ENCODE data around the gene TBC1D22A. TPM values are rescaled to one million over a fixed set of nuclear protein-coding genes. Genes with fewer than 3 reads are reported as not detected.

The TBC1D22A gene
- total RNA-seq, 2 experiments from 2014 or later, result 36.0 to 38.0 TPM

GRCh38 chr22:47095395-47096122 lies 333.1 kb downstream of the TBC1D22A start:
- Mint-ChIP-seq H3K4me3 (no peak overlapping the region), H3K27me3 (no peaks in the 10 kb centered on the region), H3K9me3 (ENCODE audit: low read depth) (peaks cover 8% of the 10 kb centered on the region), H3K36me3 (ENCODE audit: low read depth) (peaks cover 19% of the 10 kb centered on the region), H3K4me1 (peaks cover 23% of the 10 kb centered on the region), H3K27ac (no peak overlapping the region)
- POLR2A ChIA-PET, result no interaction called here
- no peak for DNase-seq
- CTCF ChIA-PET, result no interaction called here
- intact Hi-C loops (cut with DNase I, micrococcal nuclease), result no loop called here
- peak; percentile 64 for ATAC-seq

DNA sequence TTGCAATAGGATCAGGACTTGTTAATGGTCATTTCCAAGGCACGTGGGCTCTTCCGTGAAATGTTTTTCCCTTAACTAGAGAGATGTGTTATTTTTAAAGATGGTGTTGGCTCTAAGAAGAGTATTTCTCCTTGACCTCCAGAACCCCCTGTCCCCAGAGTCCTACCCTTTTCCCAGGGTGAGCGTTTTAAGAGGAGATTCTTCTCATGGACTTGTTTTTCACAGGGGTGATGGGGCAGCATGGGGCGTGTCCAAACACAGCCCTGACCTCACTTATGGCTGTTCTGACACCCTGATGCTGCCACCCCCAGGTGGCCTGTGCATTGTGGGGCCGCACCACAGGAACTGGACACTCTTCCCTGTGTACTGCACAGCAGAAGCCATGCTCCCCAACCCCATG lies 335.7 kb downstream of the TBC1D22A start:
- H3K4me3 Mint-ChIP-seq, result no peak overlapping the region
- H3K27me3 Mint-ChIP-seq, result no peaks in the 10 kb centered on the region
- ChIA-PET CTCF (no interaction called here), POLR2A (no interaction called here)
- H3K36me3 Mint-ChIP-seq (ENCODE audit: low read depth), result peaks cover 12% of the 10 kb centered on the region
- peaks cover 14% of the 10 kb centered on the region for H3K4me1 Mint-ChIP-seq
- no peak overlapping the region for H3K27ac Mint-ChIP-seq
- ATAC-seq (no peak), DNase-seq (no peak)
- intact Hi-C loops (cut with DNase I, micrococcal nuclease), result no loop called here
- H3K9me3 Mint-ChIP-seq (ENCODE audit: low read depth), result peaks cover 4% of the 10 kb centered on the region

- intact Hi-C loops (cut with DNase I, micrococcal nuclease), result no loop called here
- Mint-ChIP-seq H3K9me3 (ENCODE audit: low read depth) (peaks cover 4% of the 10 kb centered on the region), H3K4me1 (peaks cover 14% of the 10 kb centered on the region), H3K36me3 (ENCODE audit: low read depth) (peaks cover 12% of the 10 kb centered on the region), H3K4me3 (no peak overlapping the region), H3K27me3 (no peaks in the 10 kb centered on the region), H3K27ac (no peak overlapping the region)
- ChIA-PET POLR2A (no interaction called here), CTCF (no interaction called here)
- DNase-seq (no peak), ATAC-seq (no peak)
Observed at GRCh38 chr22:47098554-47098953, 336.1 kb downstream of the TBC1D22A start.

GRCh38 chr22:47100019-47100418 lies 337.6 kb downstream of the TBC1D22A start:
- H3K9me3 Mint-ChIP-seq (ENCODE audit: low read depth), result no peaks in the 10 kb centered on the region
- no peak overlapping the region for H3K4me3 Mint-ChIP-seq
- H3K36me3 Mint-ChIP-seq (ENCODE audit: low read depth), result peaks cover 9% of the 10 kb centered on the region
- intact Hi-C loops (cut with DNase I, micrococcal nuclease), result no loop called here
- no peak for ATAC-seq
- no peaks in the 10 kb centered on the region for H3K27me3 Mint-ChIP-seq
- H3K27ac Mint-ChIP-seq, result no peak overlapping the region
- ChIA-PET CTCF (no interaction called here), POLR2A (no interaction called here)
- no peak for DNase-seq
- peaks cover 10% of the 10 kb centered on the region for H3K4me1 Mint-ChIP-seq

DNA sequence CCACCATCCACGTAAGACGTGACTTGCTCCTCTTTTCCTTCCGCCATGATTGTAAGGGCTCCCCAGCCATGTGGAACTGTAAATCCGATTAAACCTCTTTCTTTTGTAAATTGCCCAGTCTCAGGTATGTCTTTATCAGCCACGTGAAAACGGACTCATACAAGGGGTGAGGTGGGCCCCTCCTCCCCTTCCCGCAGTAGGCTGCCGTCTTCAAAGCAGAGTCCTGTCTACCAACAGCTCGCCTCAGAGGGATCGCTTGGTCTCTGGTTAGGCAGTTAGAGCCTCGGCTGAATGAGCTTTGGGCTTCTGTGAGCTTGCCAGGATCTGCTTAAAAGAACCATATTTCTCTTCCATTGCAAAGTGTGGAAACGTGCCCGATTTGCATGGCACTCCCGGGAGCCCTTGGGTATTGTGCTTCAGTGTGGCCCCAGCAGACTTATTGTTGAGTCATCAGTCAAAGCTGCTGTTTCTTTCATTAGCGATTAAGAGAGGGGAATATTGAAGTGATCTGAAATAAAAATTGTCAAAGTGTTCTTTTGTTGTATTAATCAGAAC lies 338.3 kb downstream of the TBC1D22A start:
- DNase-seq (no peak), ATAC-seq (no peak)
- Mint-ChIP-seq H3K27me3 (no peaks in the 10 kb centered on the region), H3K27ac (no peak overlapping the region), H3K4me3 (no peak overlapping the region), H3K4me1 (peaks cover 6% of the 10 kb centered on the region), H3K9me3 (ENCODE audit: low read depth) (no peaks in the 10 kb centered on the region), H3K36me3 (ENCODE audit: low read depth) (peaks cover 9% of the 10 kb centered on the region)
- POLR2A ChIA-PET, result no interaction called here
- intact Hi-C loops (cut with DNase I, micrococcal nuclease), result no loop called here
- CTCF ChIA-PET, result no interaction called here

DNA sequence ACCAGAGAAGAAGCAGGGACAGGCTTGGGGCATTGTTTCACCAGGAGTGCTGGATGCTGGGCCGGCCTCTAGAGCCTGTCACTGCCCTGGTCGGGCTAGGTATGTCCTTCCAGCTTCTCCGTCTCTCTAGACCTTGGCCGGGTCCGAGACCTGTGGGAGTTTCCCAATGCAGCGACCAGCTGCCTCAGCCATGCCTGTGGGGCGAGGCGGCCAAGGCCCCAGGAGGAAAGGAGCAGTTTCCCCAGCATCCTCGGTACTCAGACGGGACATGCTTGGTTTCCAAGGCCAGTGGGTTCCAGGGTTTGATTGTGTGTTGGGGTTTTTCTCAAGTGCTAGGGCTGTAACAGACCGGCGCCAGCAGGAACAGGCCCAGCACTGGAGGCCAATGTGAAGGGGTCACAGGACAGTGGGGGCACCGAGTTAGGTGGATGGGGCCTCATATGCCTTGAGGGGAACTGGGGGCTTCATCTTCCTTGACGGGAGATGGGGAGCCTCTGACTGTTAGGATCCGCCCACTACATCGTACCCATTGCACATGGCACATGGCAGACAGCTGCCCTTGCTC lies 339.0 kb downstream of the TBC1D22A start:
- Mint-ChIP-seq H3K36me3 (ENCODE audit: low read depth) (peaks cover 6% of the 10 kb centered on the region), H3K4me3 (no peak overlapping the region), H3K27me3 (no peaks in the 10 kb centered on the region), H3K27ac (no peak overlapping the region), H3K4me1 (peaks cover 6% of the 10 kb centered on the region), H3K9me3 (ENCODE audit: low read depth) (no peaks in the 10 kb centered on the region)
- CTCF ChIA-PET, result no interaction called here
- no peak for DNase-seq
- no peak for ATAC-seq
- intact Hi-C loops (cut with DNase I, micrococcal nuclease), result no loop called here
- POLR2A ChIA-PET, result no interaction called here

DNA sequence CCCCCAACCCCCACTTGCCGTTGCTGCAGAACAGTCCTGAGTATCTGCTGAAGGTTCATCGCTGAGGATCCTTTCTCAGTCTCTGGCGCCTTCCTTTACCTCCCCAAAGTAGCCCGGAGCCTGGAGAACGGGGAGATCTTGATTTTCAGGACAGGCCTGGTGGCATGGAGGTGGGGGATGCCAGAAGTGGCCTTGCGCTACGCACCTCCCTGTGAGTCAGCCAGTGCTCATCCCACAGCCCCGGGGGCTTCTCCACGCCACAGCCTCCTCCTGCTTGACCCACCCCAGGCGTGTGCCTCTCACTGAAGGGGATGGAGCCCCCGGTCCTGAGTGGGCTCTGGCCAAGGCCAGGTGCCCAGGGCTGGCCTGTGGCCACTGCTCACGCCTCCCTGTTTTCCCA lies 339.6 kb downstream of the TBC1D22A start:
- Mint-ChIP-seq H3K4me1 (peaks cover 13% of the 10 kb centered on the region), H3K27me3 (no peaks in the 10 kb centered on the region), H3K4me3 (no peak overlapping the region), H3K36me3 (ENCODE audit: low read depth) (peaks cover 6% of the 10 kb centered on the region), H3K27ac (no peak overlapping the region), H3K9me3 (ENCODE audit: low read depth) (no peaks in the 10 kb centered on the region)
- ChIA-PET CTCF (no interaction called here), POLR2A (no interaction called here)
- intact Hi-C loops (cut with DNase I, micrococcal nuclease), result no loop called here
- ATAC-seq (no peak), DNase-seq (no peak)

DNA sequence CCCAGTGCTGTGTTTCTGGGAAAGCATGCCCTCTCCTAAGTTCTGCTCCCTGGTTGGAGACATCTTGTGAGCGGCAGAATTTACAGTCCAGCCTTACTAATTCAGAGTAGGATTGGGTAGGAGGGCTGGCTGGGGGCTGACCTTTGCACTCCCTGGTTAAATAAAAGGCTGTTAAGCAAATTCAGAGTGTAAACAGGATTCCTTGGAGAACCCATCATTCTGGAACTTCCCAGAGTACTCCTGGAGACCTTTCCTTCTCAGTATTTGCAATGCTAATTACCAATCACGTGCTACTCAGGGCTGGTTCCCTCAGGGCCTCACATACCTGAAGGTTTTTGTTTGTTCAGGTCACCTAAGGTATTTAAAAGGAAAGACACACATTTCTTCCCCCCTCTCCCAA lies 340.2 kb downstream of the TBC1D22A start:
- ATAC-seq (no peak), DNase-seq (no peak)
- Mint-ChIP-seq H3K27ac (no peak overlapping the region), H3K36me3 (ENCODE audit: low read depth) (peaks cover 6% of the 10 kb centered on the region), H3K4me1 (peaks cover 18% of the 10 kb centered on the region), H3K9me3 (ENCODE audit: low read depth) (no peaks in the 10 kb centered on the region), H3K4me3 (no peak overlapping the region), H3K27me3 (no peaks in the 10 kb centered on the region)
- ChIA-PET CTCF (no interaction called here), POLR2A (no interaction called here)
- intact Hi-C loops (cut with DNase I, micrococcal nuclease), result no loop called here

DNA sequence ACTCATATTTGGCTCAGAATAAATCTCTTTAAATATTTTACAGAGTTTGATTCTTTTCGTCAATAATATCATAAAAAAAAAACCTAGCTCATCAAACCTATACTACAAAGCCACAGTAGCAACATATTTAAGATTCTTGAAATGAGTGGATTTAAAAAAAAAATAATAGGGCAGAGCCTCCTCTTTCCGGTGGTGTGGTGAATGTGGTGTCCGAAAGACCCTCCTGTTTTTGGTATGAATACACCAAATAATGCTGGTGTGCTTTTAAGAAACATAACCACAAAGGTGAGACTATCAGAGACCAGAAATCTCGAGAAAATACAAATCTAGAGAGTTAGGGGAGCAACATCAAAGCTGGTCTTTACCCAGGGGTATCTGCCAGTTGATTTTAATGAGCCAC lies 342.6 kb downstream of the TBC1D22A start:
- Mint-ChIP-seq H3K4me1 (peaks cover 18% of the 10 kb centered on the region), H3K36me3 (ENCODE audit: low read depth) (peaks cover 9% of the 10 kb centered on the region), H3K27me3 (no peaks in the 10 kb centered on the region), H3K4me3 (no peak overlapping the region), H3K27ac (no peak overlapping the region), H3K9me3 (ENCODE audit: low read depth) (no peaks in the 10 kb centered on the region)
- POLR2A ChIA-PET, result no interaction called here
- ATAC-seq, result no peak
- DNase-seq, result no peak
- intact Hi-C loops (cut with DNase I, micrococcal nuclease), result no loop called here
- CTCF ChIA-PET, result no interaction called here

DNA sequence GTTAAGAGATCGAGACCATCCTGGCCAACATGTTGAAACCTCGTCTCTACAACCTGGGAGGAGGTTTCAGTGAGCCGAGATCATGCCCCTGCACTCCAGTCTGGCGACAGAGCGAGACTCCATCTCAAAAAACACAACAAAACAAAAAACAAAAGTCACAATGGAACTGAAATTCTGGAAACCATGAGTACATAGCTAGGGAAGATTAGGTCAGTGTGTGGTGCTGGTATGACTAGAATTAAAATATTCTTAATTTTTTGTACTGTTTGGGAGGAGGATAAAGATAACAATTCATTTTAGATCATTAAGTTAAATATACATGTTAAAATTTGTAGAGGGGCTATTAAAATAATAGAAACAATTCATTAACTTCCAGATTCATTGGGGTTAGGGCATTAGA lies 344.4 kb downstream of the TBC1D22A start:
- Mint-ChIP-seq H3K36me3 (ENCODE audit: low read depth) (peaks cover 10% of the 10 kb centered on the region), H3K4me1 (peaks cover 18% of the 10 kb centered on the region), H3K27ac (peak overlapping the region; percentile 33), H3K27me3 (no peaks in the 10 kb centered on the region), H3K4me3 (no peak overlapping the region), H3K9me3 (ENCODE audit: low read depth) (no peaks in the 10 kb centered on the region)
- intact Hi-C loops (cut with DNase I, micrococcal nuclease), result no loop called here
- ChIA-PET CTCF (no interaction called here), POLR2A (no interaction called here)
- DNase-seq (no peak), ATAC-seq (peak; percentile 19)

DNA sequence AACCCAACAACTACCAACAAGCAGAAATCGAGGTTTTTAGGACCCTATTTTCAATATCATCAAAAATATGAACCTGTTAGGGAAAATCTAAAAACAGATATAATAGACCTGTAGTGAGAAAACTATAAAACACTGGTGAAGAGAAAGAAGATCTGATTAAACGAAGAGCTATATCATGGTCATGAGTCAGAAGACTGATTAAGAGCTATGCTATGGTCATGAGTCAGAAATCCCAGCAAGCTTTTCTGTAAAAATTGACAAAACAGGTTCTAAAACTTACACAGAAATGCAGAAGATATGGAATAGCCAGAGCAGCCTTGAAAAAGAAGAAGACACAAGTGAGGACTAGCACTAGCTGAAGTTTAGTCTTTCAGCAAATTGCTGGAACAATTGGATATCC lies 345.0 kb downstream of the TBC1D22A start:
- POLR2A ChIA-PET, result no interaction called here
- intact Hi-C loops (cut with DNase I, micrococcal nuclease), result no loop called here
- Mint-ChIP-seq H3K36me3 (ENCODE audit: low read depth) (peaks cover 10% of the 10 kb centered on the region), H3K4me3 (no peak overlapping the region), H3K27me3 (no peaks in the 10 kb centered on the region), H3K27ac (peak overlapping the region; percentile 33), H3K4me1 (peaks cover 18% of the 10 kb centered on the region), H3K9me3 (ENCODE audit: low read depth) (no peaks in the 10 kb centered on the region)
- no peak for DNase-seq
- CTCF ChIA-PET, result interaction anchor here (0.6 kb wide), 1 partner anchor 108 kb away, joined by 3 read pairs; no protein-coding TSS in a partner anchor
- peak; percentile 66 for ATAC-seq

- Mint-ChIP-seq H3K36me3 (ENCODE audit: low read depth) (peaks cover 8% of the 10 kb centered on the region), H3K27ac (no peak overlapping the region), H3K27me3 (no peaks in the 10 kb centered on the region), H3K4me3 (no peak overlapping the region), H3K4me1 (peaks cover 14% of the 10 kb centered on the region), H3K9me3 (ENCODE audit: low read depth) (no peaks in the 10 kb centered on the region)
- POLR2A ChIA-PET, result no interaction called here
- ATAC-seq, result no peak
- intact Hi-C loops (cut with DNase I, micrococcal nuclease), result no loop called here
- CTCF ChIA-PET, result no interaction called here
- DNase-seq, result no peak
Observed at GRCh38 chr22:47110817-47111443, 348.5 kb downstream of the TBC1D22A start.

Data from activated CD4-positive, alpha-beta T cell treated with anti-CD3 and anti-CD28 coated beads for 36 hours (primary cell).